ENCODE data around the gene HMGN5. TPM values are rescaled to one million over a fixed set of nuclear protein-coding genes. Genes with fewer than 3 reads are reported as not detected.

Gene HMGN5, protein sequence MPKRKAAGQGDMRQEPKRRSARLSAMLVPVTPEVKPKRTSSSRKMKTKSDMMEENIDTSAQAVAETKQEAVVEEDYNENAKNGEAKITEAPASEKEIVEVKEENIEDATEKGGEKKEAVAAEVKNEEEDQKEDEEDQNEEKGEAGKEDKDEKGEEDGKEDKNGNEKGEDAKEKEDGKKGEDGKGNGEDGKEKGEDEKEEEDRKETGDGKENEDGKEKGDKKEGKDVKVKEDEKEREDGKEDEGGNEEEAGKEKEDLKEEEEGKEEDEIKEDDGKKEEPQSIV
- 0.45 and 0.80 TPM in 2 replicates for polyA plus RNA-seq
- 1.2 and 5.0 TPM in 2 replicates for polyA minus RNA-seq

GRCh38 chrX:81201671-81202455 lies at the start of gene HMGN5, which contains the start of gene SH3BGRL:
HMGN5 (minus strand) TSS chrX:81201913; CDS start chrX:81121549, 80,364 bp downstream.
SH3BGRL (plus strand) TSS chrX:81202102; CDS start chrX:81202201, 99 bp downstream.
- Histone ChIP-seq H3F3A (ENCODE audit: insufficient read depth, low read length, poor library complexity, severe bottlenecking) (no peaks in the 10 kb centered on the region), H3K79me2 (replicated peaks; ENCODE audit: insufficient read depth, low read length) (peaks cover 20% of the 10 kb centered on the region), H4K20me1 (ENCODE audit: insufficient read depth) (no peaks in the 10 kb centered on the region), H3K9me2 (ENCODE audit: insufficient read depth, low read length) (no peaks in the 10 kb centered on the region), H3K27ac (ENCODE audit: low read length) (peak within 1 kb of the TSS; percentile 75), H3K9ac (ENCODE audit: low read length) (peak within 1 kb of the TSS; percentile 73), H3K4me3 (ENCODE audit: low read length) (peak within 1 kb of the TSS; percentile 75), H3K4me2 (ENCODE audit: low read length) (peak within 1 kb of the TSS; percentile 73), H3K36me3 (ENCODE audit: insufficient read depth, low read length) (no peaks in the 10 kb centered on the region), H3K27me3 (ENCODE audit: insufficient read depth, low read depth, low read length) (no peaks in the 10 kb centered on the region), H3K9me3 (ENCODE audit: low read length) (no peaks in the 10 kb centered on the region), H2AFZ (ENCODE audit: low read depth, low read length) (peak within 1 kb of the TSS; percentile 73)
- TF ChIP-seq EZH2 (IDR thresholded peaks at IDR 0.05; ENCODE audit: borderline replicate concordance, insufficient read depth, low read length, poor library complexity, severe bottlenecking) (no peak), CTCF (IDR thresholded peaks at IDR 0.05; ENCODE audit: poor library complexity, severe bottlenecking) (no peak), POLR2AphosphoS5 (IDR thresholded peaks at IDR 0.05) (no peak), SMC3 (conservative IDR thresholded peaks at IDR 0.05; ENCODE audit: poor library complexity) (no peak), TAF1 (IDR thresholded peaks at IDR 0.05; ENCODE audit: low read depth) (no peak), RAD21 (conservative IDR thresholded peaks at IDR 0.05) (peak; percentile 28), MXI1 (conservative IDR thresholded peaks at IDR 0.05; ENCODE audit: poor library complexity, severe bottlenecking) (no peak), EP300 (conservative IDR thresholded peaks at IDR 0.05; ENCODE audit: poor library complexity, severe bottlenecking) (no peak), REST (IDR thresholded peaks at IDR 0.05; ENCODE audit: borderline replicate concordance) (no peak)

DNA sequence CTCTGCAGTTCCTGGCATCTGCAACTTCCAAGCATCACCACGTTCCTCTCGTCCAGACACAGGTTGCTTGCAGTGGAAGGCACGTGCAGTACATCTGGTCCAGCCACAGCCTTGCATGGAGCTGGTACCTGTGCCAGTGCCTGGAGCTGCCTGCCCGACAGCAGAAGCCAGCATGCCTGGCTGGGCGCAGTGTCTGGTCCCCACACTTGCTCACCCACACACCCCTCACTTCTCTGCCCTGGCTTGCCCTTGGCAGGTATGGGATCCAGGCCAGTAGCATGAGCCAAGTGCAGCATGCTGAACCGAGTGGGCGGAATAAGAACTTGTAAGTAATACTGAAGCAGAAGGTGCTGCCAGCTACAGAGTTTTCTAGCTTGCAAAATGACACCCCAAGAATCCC lies 40.0 kb upstream of the HMGN5 start:
- H3K4me2 ChIP-seq (ENCODE audit: low read length) = no peak overlapping the region
- H3F3A ChIP-seq (ENCODE audit: insufficient read depth, low read length, poor library complexity, severe bottlenecking) = no peaks in the 10 kb centered on the region
- no peaks in the 10 kb centered on the region for H3K9me2 ChIP-seq (ENCODE audit: insufficient read depth, low read length)
- H4K20me1 ChIP-seq (ENCODE audit: insufficient read depth) = no peaks in the 10 kb centered on the region
- H3K9ac ChIP-seq (ENCODE audit: low read length) = no peak overlapping the region
- no peaks in the 10 kb centered on the region for H3K27me3 ChIP-seq (ENCODE audit: insufficient read depth, low read depth, low read length)
- H3K4me3 ChIP-seq (ENCODE audit: low read length) = no peak overlapping the region
- no peaks in the 10 kb centered on the region for H3K9me3 ChIP-seq (ENCODE audit: low read length)
- no peak overlapping the region for H2AFZ ChIP-seq (ENCODE audit: low read depth, low read length)
- TF ChIP-seq TAF1 (IDR thresholded peaks at IDR 0.05; ENCODE audit: low read depth) = no peak
- TF ChIP-seq EP300 (conservative IDR thresholded peaks at IDR 0.05; ENCODE audit: poor library complexity, severe bottlenecking) = no peak
- TF ChIP-seq SMC3 (conservative IDR thresholded peaks at IDR 0.05; ENCODE audit: poor library complexity) = no peak
- TF ChIP-seq CTCF (IDR thresholded peaks at IDR 0.05; ENCODE audit: poor library complexity, severe bottlenecking) = no peak
- TF ChIP-seq EZH2 (IDR thresholded peaks at IDR 0.05; ENCODE audit: borderline replicate concordance, insufficient read depth, low read length, poor library complexity, severe bottlenecking) = no peak
- no peak overlapping the region for H3K27ac ChIP-seq (ENCODE audit: low read length)
- no peaks in the 10 kb centered on the region for H3K79me2 ChIP-seq (replicated peaks; ENCODE audit: insufficient read depth, low read length)
- no peaks in the 10 kb centered on the region for H3K36me3 ChIP-seq (ENCODE audit: insufficient read depth, low read length)
